ENCODE data around the gene SLC6A15. TPM values are rescaled to one million over a fixed set of nuclear protein-coding genes. Genes with fewer than 3 reads are reported as not detected.

The SLC6A15 gene
- total and polyA plus RNA-seq, 2 donors (not counting 1 experiment from before 2014, with no cell fraction given) = 0.39 TPM; not detected in 1

DNA sequence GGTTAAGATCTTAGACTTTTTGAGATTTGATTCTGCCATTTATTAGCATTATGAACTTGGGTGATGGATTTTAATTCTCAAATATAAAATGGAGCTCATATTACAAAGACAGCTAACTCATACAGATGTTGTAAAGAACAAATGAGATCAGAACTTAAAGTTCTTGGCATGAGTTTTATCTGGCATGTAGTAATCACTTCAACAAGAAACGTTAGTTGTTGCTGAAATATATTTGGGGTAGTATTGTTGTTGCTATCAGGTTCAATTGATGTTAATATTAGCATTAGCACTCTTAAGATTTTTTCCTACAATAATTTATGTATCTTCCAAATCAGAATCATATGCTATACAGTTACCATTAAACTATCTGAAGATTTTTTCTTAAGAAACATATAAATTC lies 71.0 kb downstream of the SLC6A15 start:
- Histone ChIP-seq H3K27me3 (replicated peaks in 1 of 4; ENCODE audit: control extremely low read depth in 1 of 4, control insufficient read depth in 3 of 4, insufficient read depth in 4 of 4, low read length in 3 of 4) (no peaks in the 10 kb centered on the region), H3K4me3 (ENCODE audit: control extremely low read depth in 1 of 5, extremely low read depth in 1 of 5, insufficient read depth in 1 of 5, low read depth in 2 of 5, low read length in 4 of 5) (no peak overlapping the region), H3K4me2 (replicated peaks; ENCODE audit: low read depth, low read length, poor library complexity, severe bottlenecking) (no peak overlapping the region), H3K9me3 (ENCODE audit: control extremely low read depth in 1 of 3, control insufficient read depth in 2 of 3, insufficient read depth in 1 of 3, low read length in 2 of 3) (no peaks in the 10 kb centered on the region), H3K79me2 (ENCODE audit: control insufficient read depth, insufficient read depth, low read length) (no peaks in the 10 kb centered on the region), H2AFZ (ENCODE audit: insufficient read depth, low read depth, low read length, poor library complexity, severe bottlenecking) (no peak overlapping the region), H3K27ac (ENCODE audit: low read length in 2 of 2) (no peak overlapping the region), H4K20me1 (ENCODE audit: control insufficient read depth, insufficient read depth, low read length, poor library complexity, severe bottlenecking) (no peaks in the 10 kb centered on the region), H3K9ac (ENCODE audit: low read length) (no peak overlapping the region), H3K36me3 (replicated peaks in 1 of 2; ENCODE audit: control extremely low read depth in 1 of 2, control insufficient read depth in 1 of 2, extremely low read depth in 1 of 2, insufficient read depth in 2 of 2, low read length in 1 of 2) (no peaks in the 10 kb centered on the region), H3K4me1 (ENCODE audit: control insufficient read depth in 2 of 2, insufficient read depth in 2 of 2, low read length in 2 of 2) (no peaks in the 10 kb centered on the region)
- Mint-ChIP-seq H3K27ac (no peak overlapping the region), H3K4me1 (no peaks in the 10 kb centered on the region), H3K4me3 (no peak overlapping the region), H3K9me3 (ENCODE audit: insufficient read depth) (no peaks in the 10 kb centered on the region), H3K27me3 (no peaks in the 10 kb centered on the region)
- DNase-seq (no peak), ATAC-seq (ENCODE audit: low read depth) (no peak)
- ChIA-PET CTCF (no interaction called here), POLR2A (no interaction called here)
- WGBS (ENCODE audit: insufficient coverage) = no CpG with 5 or more reads among the region's 1 CpG
- intact Hi-C loops (cut with micrococcal nuclease) = no loop called here
- TF ChIP-seq CTCF (IDR thresholded peaks at IDR 0.05) (no peak), EZH2 (IDR thresholded peaks at IDR 0.05; ENCODE audit: borderline replicate concordance, insufficient read depth, low read depth, low read length, poor library complexity, severe bottlenecking) (no peak)

- ATAC-seq (ENCODE audit: low read depth) = no peak
- Mint-ChIP-seq H3K27me3 (no peaks in the 10 kb centered on the region), H3K27ac (no peak overlapping the region), H3K9me3 (ENCODE audit: insufficient read depth) (no peaks in the 10 kb centered on the region), H3K4me1 (no peaks in the 10 kb centered on the region), H3K4me3 (no peak overlapping the region)
- no peaks in the 10 kb centered on the region for H3K79me2 ChIP-seq (ENCODE audit: control insufficient read depth, insufficient read depth, low read length)
- no peaks in the 10 kb centered on the region for H3K36me3 ChIP-seq (replicated peaks in 1 of 2; ENCODE audit: control extremely low read depth in 1 of 2, control insufficient read depth in 1 of 2, extremely low read depth in 1 of 2, insufficient read depth in 2 of 2, low read length in 1 of 2)
- TF ChIP-seq EZH2 (IDR thresholded peaks at IDR 0.05; ENCODE audit: borderline replicate concordance, insufficient read depth, low read depth, low read length, poor library complexity, severe bottlenecking) = no peak
- no peak for TF ChIP-seq CTCF (IDR thresholded peaks at IDR 0.05)
- H3K27ac ChIP-seq (ENCODE audit: low read length in 2 of 2) = no peak overlapping the region
- H3K9ac ChIP-seq (ENCODE audit: low read length) = no peak overlapping the region
- no peak overlapping the region for H2AFZ ChIP-seq (ENCODE audit: insufficient read depth, low read depth, low read length, poor library complexity, severe bottlenecking)
- no peak for DNase-seq
- no peaks in the 10 kb centered on the region for H4K20me1 ChIP-seq (ENCODE audit: control insufficient read depth, insufficient read depth, low read length, poor library complexity, severe bottlenecking)
- H3K4me3 ChIP-seq (ENCODE audit: control extremely low read depth in 1 of 5, extremely low read depth in 1 of 5, insufficient read depth in 1 of 5, low read depth in 2 of 5, low read length in 4 of 5) = no peak overlapping the region
- intact Hi-C loops (cut with micrococcal nuclease) = no loop called here
- ChIA-PET CTCF (no interaction called here), POLR2A (no interaction called here)
- H3K27me3 ChIP-seq (replicated peaks in 1 of 4; ENCODE audit: control extremely low read depth in 1 of 4, control insufficient read depth in 3 of 4, insufficient read depth in 4 of 4, low read length in 3 of 4) = no peaks in the 10 kb centered on the region
- H3K4me1 ChIP-seq (ENCODE audit: control insufficient read depth in 2 of 2, insufficient read depth in 2 of 2, low read length in 2 of 2) = no peaks in the 10 kb centered on the region
- H3K9me3 ChIP-seq (ENCODE audit: control extremely low read depth in 1 of 3, control insufficient read depth in 2 of 3, insufficient read depth in 1 of 3, low read length in 2 of 3) = no peaks in the 10 kb centered on the region
- no peak overlapping the region for H3K4me2 ChIP-seq (replicated peaks; ENCODE audit: low read depth, low read length, poor library complexity, severe bottlenecking)
These were observed 72.2 kb downstream of the SLC6A15 start for GRCh38 chr12:84840356-84840755.

All from B cell (primary cell).